Calu3 (cell line): ENCODE results near the gene PTPRG. TPM values are rescaled to one million over a fixed set of nuclear protein-coding genes. Genes with fewer than 3 reads are reported as not detected.

ENCODE experiments used
- BruUV-seq: library from RNA; stranded (reverse); fragments of 400-500 nt; replicated peaks from 2 replicates; lab custom pipeline; 2021; lab: Mats Ljungman, UMichigan
- CTCF ChIA-PET: fragments of 300-600 bp; sonication (Branson Sonifier 250); formaldehyde crosslinking; loops from one replicate; lab custom pipeline; 2022; ENCODE audit warnings: antibody characterized with exemption; lab: Charles Lee
- DNase-seq: peaks from one replicate; pipeline ENCODE4 v3.0.0; 2022
- H3K27ac Mint-ChIP-seq: one replicate; pipeline ENCODE4 v1.8.0; 2022; ENCODE audit warnings: mixed read lengths; ENCODE audit not compliant: unreplicated experiment
- H3K27me3 Mint-ChIP-seq: one replicate; pipeline ENCODE4 v1.8.0; 2022; ENCODE audit warnings: mixed read lengths; ENCODE audit not compliant: unreplicated experiment
- H3K36me3 Mint-ChIP-seq: one replicate; pipeline ENCODE4 v1.8.0; 2022; ENCODE audit warnings: mild to moderate bottlenecking, moderate library complexity, mixed read lengths; ENCODE audit not compliant: insufficient read depth, unreplicated experiment
- H3K4me1 Mint-ChIP-seq: one replicate; pipeline ENCODE4 v1.8.0; 2022; ENCODE audit warnings: mild to moderate bottlenecking, low read depth, mixed read lengths; ENCODE audit not compliant: unreplicated experiment
- H3K4me3 Mint-ChIP-seq: one replicate; pipeline ENCODE4 v1.8.0; 2022; ENCODE audit warnings: mild to moderate bottlenecking, low read depth, moderate library complexity, mixed read lengths; ENCODE audit not compliant: unreplicated experiment
- H3K9me3 Mint-ChIP-seq: one replicate; pipeline ENCODE4 v1.8.0; 2022; ENCODE audit warnings: low read depth, mixed read lengths; ENCODE audit not compliant: unreplicated experiment
- CTCF ChIP-seq: fragments of 200-600 bp; IDR thresholded peaks from one replicate; pipeline ENCODE4 v1.8.0; 2022; ENCODE audit warnings: antibody characterized with exemption; ENCODE audit not compliant: unreplicated experiment
- intact Hi-C: fragments of 100-400 bp; cut with micrococcal nuclease; formaldehyde crosslinking; loops from one replicate; pipeline ENCODE4 v1.10.0; 2022; ENCODE audit not compliant: unreplicated experiment
- total RNA-seq: library from RNA; stranded (reverse); gene quantifications from 2 replicates; pipeline ENCODE4 v1.2.3, GENCODE V29; 2022

Gene PTPRG
- total RNA-seq, 1 experiment from 2014 or later, result 0.35 TPM

- Mint-ChIP-seq H3K4me3 (no peak overlapping the region), H3K27ac (no peak overlapping the region), H3K4me1 (no peaks in the 10 kb centered on the region), H3K27me3 (no peaks in the 10 kb centered on the region), H3K36me3 (no peaks in the 10 kb centered on the region), H3K9me3 (no peaks in the 10 kb centered on the region)
- intact Hi-C loops, result no loop called here
- no peak for TF ChIP-seq CTCF
- CTCF ChIA-PET, result no interaction called here
- DNase-seq, result no peak
- no TSS peak for BruUV-seq
Measured at GRCh38 chr3:62242831-62243509, 681.6 kb downstream of the PTPRG start.

GRCh38 chr3:62246094-62246493, 684.7 kb downstream of the PTPRG start:
- CTCF ChIA-PET, result no interaction called here
- H3K36me3 Mint-ChIP-seq, result no peaks in the 10 kb centered on the region
- DNase-seq, result no peak
- no TSS peak for BruUV-seq
- no peak overlapping the region for H3K4me3 Mint-ChIP-seq
- H3K9me3 Mint-ChIP-seq, result no peaks in the 10 kb centered on the region
- no peak overlapping the region for H3K27ac Mint-ChIP-seq
- TF ChIP-seq CTCF, result no peak
- H3K4me1 Mint-ChIP-seq, result no peaks in the 10 kb centered on the region
- H3K27me3 Mint-ChIP-seq, result no peaks in the 10 kb centered on the region
- intact Hi-C loops, result no loop called here

- Mint-ChIP-seq H3K36me3 (no peaks in the 10 kb centered on the region), H3K4me1 (no peaks in the 10 kb centered on the region), H3K27me3 (no peaks in the 10 kb centered on the region), H3K9me3 (no peaks in the 10 kb centered on the region), H3K27ac (no peak overlapping the region), H3K4me3 (no peak overlapping the region)
- TF ChIP-seq CTCF, result no peak
- CTCF ChIA-PET, result no interaction called here
- intact Hi-C loops, result no loop called here
- no peak for DNase-seq
- BruUV-seq, result no TSS peak
Measured at GRCh38 chr3:62246985-62247384, 685.6 kb downstream of the PTPRG start.

- Mint-ChIP-seq H3K4me3 (no peak overlapping the region), H3K36me3 (no peaks in the 10 kb centered on the region), H3K4me1 (no peaks in the 10 kb centered on the region), H3K9me3 (no peaks in the 10 kb centered on the region), H3K27me3 (no peaks in the 10 kb centered on the region), H3K27ac (no peak overlapping the region)
- no TSS peak for BruUV-seq
- no peak for TF ChIP-seq CTCF
- DNase-seq, result no peak
- CTCF ChIA-PET, result no interaction called here
- intact Hi-C loops, result no loop called here
Measured at GRCh38 chr3:62248734-62249483, 687.5 kb downstream of the PTPRG start.
